ENCODE data around the gene TMEM190.
A peak's percentile ranks its signal among the peaks of the same experiment; 100 is the strongest.
"Not testable (repeated sequence)": the region's sequence is repeated elsewhere in the genome, so short reads cannot be mapped to it uniquely, and the experiment has no call there.

The TMEM190 gene

GRCh38 chr19:55391702-55392615 is 15.3 kb downstream of the TMEM190 start:
- DNase-seq, result peak; percentile 59

GRCh38 chr19:55392820-55393761 is 16.5 kb downstream of the TMEM190 start:
- DNase-seq, result no peak

GRCh38 chr19:55398200-55398925 is 21.7 kb downstream of the TMEM190 start:
- no peak for DNase-seq

GRCh38 chr19:55400281-55401087 is 23.9 kb downstream of the TMEM190 start:
- no peak for DNase-seq

GRCh38 chr19:55401390-55401789 is 24.8 kb downstream of the TMEM190 start:
- DNase-seq, result not testable (repeated sequence)

- no peak for DNase-seq
These were observed 25.9 kb downstream of the TMEM190 start for GRCh38 chr19:55402509-55402908.

GRCh38 chr19:55405638-55406037 is 29.0 kb downstream of the TMEM190 start:
- DNase-seq, result no peak

GRCh38 chr19:55406091-55406825 is 29.6 kb downstream of the TMEM190 start:
- no peak for DNase-seq

- DNase-seq, result peak; percentile 60
These were observed 30.4 kb downstream of the TMEM190 start for GRCh38 chr19:55406826-55407549.

GRCh38 chr19:55407550-55407799 is 30.8 kb downstream of the TMEM190 start, which contains the start of gene UBE2S:
Gene UBE2S, minus strand, starts transcription at chr19:55407788. Its CDS starts 199 bp downstream, at chr19:55407589.
- DNase-seq, result not testable (repeated sequence)

GRCh38 chr19:55407800-55408532 is 31.3 kb downstream of the TMEM190 start:
- DNase-seq, result peak; percentile 99

GRCh38 chr19:55408533-55408872 is 31.9 kb downstream of the TMEM190 start:
- no peak for DNase-seq

- DNase-seq, result not testable (repeated sequence)
These were observed 32.6 kb downstream of the TMEM190 start for GRCh38 chr19:55409179-55409578.

GRCh38 chr19:55410168-55410567 is 33.5 kb downstream of the TMEM190 start:
- DNase-seq, result no peak

- peak; percentile 82 for DNase-seq
These were observed 41.6 kb downstream of the TMEM190 start for GRCh38 chr19:55418185-55418584.

- DNase-seq, result no peak
These were observed 42.5 kb downstream of the TMEM190 start for GRCh38 chr19:55419103-55419502.

GRCh38 chr19:55419624-55420236 is 43.1 kb downstream of the TMEM190 start:
- no peak for DNase-seq

- DNase-seq, result not testable (repeated sequence)
These were observed 44.7 kb downstream of the TMEM190 start for GRCh38 chr19:55421281-55421680.

- DNase-seq, result no peak
These were observed 46.8 kb downstream of the TMEM190 start for GRCh38 chr19:55423225-55424005.

All from DMS53 (cell line).